ENCODE measurements around the gene EEF1A2.

GRCh38 chr20:63539441-63540370 lies 40.8 kb upstream of the EEF1A2 start:
- TF ChIP-seq SUZ12 (IDR thresholded peaks at IDR 0.05), result no peak
- TF ChIP-seq BHLHE40 (IDR thresholded peaks at IDR 0.05; ENCODE audit: borderline replicate concordance), result no peak
- no peak for TF ChIP-seq TARDBP (IDR thresholded peaks at IDR 0.05)
- no peak for TF ChIP-seq SP1 (IDR thresholded peaks at IDR 0.05)
- TF ChIP-seq FOXK2 (IDR thresholded peaks at IDR 0.05), result no peak
- TF ChIP-seq ZNF384 (IDR thresholded peaks at IDR 0.05), result no peak

Data from HEK293T (cell line).